ENCODE measurements around the gene AKT3.

The AKT3 gene

DNA sequence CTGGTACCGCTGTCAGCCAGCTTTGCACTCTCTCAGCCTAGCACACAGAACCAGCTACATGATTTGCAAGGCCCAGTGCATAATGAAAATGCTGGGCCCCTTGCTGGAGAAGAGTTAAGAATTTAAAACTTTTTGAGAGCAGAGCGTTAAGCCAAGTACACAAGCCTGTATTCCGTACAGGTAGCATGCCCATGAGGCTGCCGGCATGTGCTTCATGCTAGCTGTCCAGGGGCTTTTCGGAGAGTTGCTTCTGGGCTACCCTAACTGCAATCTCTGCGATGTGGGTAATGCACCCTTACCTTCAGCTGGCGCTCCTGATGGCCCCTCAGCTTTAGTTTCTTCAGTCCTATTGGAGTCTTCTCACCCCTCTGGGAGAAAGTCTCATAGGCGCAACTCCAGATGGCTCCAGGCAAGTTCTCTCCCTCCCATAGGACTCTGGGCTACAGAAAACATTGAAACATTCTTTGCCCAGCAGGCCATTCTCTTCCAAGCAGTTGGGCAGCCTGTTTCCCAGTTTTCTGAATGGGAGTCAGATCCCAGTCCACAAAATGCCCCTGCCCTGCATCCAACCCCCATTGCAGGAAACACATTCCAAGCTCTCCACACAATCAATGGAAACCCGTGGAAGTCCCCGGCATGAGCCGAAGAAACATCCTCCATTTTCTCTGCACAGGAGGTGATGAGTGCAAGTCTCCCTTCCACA is 5.7 kb upstream of the AKT3 start:
- Histone ChIP-seq H3K9me3 (ENCODE audit: severe bottlenecking) (no peaks in the 10 kb centered on the region), H3K27me3 (ENCODE audit: insufficient read depth, poor library complexity, severe bottlenecking) (no peaks in the 10 kb centered on the region), H3K27ac (ENCODE audit: poor library complexity, severe bottlenecking) (no peak overlapping the region), H3K36me3 (ENCODE audit: low read depth) (no peaks in the 10 kb centered on the region), H3K4me3 (ENCODE audit: severe bottlenecking) (no peak overlapping the region), H3K4me1 (ENCODE audit: insufficient read depth, poor library complexity, severe bottlenecking) (peaks cover 9% of the 10 kb centered on the region)
- ATAC-seq (ENCODE audit: low read depth) (no peak), DNase-seq (ENCODE audit: low spot score) (no peak)
- no peak for TF ChIP-seq CTCF (IDR thresholded peaks at IDR 0.05; ENCODE audit: poor library complexity, severe bottlenecking)

DNA sequence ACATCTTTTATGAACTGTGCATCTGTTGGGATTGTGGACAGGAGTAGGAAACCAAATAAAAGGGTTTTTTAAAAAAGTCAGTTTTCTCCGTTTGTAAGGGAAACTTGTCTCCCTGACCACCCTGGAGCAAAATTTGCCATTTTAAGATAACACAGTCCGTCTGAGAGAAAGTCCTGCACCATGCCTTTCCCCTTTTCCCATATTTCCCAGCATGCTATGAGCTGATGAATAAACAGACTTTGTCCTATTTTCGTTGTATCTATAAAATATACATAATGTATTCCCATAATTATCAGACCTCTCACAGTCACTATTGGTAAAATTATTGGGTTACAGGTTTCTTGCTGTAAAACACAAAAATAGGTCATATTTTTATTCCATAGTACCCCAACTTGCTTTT is 1.7 kb upstream of the AKT3 start:
- DNase-seq (ENCODE audit: low spot score) = no peak
- no peak for ATAC-seq (ENCODE audit: low read depth)

GRCh38 chr1:243851257-243851756 is 1.3 kb upstream of the AKT3 start:
- DNase-seq (ENCODE audit: low spot score) = no peak
- H3K4me1 ChIP-seq (ENCODE audit: insufficient read depth, poor library complexity, severe bottlenecking) = peaks cover 18% of the 10 kb centered on the region
- no peak for TF ChIP-seq CTCF (IDR thresholded peaks at IDR 0.05; ENCODE audit: poor library complexity, severe bottlenecking)
- no peaks in the 10 kb centered on the region for H3K36me3 ChIP-seq (ENCODE audit: low read depth)
- H3K9me3 ChIP-seq (ENCODE audit: severe bottlenecking) = no peaks in the 10 kb centered on the region
- no peak for ATAC-seq (ENCODE audit: low read depth)
- H3K27me3 ChIP-seq (ENCODE audit: insufficient read depth, poor library complexity, severe bottlenecking) = no peaks in the 10 kb centered on the region
- peak overlapping the region; percentile 63 for H3K4me3 ChIP-seq (ENCODE audit: severe bottlenecking)
- H3K27ac ChIP-seq (ENCODE audit: poor library complexity, severe bottlenecking) = peak overlapping the region; percentile 78

More for the DNA sequence above, 1.7 kb upstream of the AKT3 start:
- no peak for TF ChIP-seq CTCF (IDR thresholded peaks at IDR 0.05; ENCODE audit: poor library complexity, severe bottlenecking)
- H3K36me3 ChIP-seq (ENCODE audit: low read depth) = no peaks in the 10 kb centered on the region
- no peak overlapping the region for H3K27ac ChIP-seq (ENCODE audit: poor library complexity, severe bottlenecking)
- peak overlapping the region; percentile 63 for H3K4me3 ChIP-seq (ENCODE audit: severe bottlenecking)
- H3K27me3 ChIP-seq (ENCODE audit: insufficient read depth, poor library complexity, severe bottlenecking) = no peaks in the 10 kb centered on the region
- peaks cover 18% of the 10 kb centered on the region for H3K4me1 ChIP-seq (ENCODE audit: insufficient read depth, poor library complexity, severe bottlenecking)
- H3K9me3 ChIP-seq (ENCODE audit: severe bottlenecking) = no peaks in the 10 kb centered on the region

GRCh38 chr1:243850452-243851256 is 611 bp upstream of the AKT3 start:
- Histone ChIP-seq H3K9me3 (ENCODE audit: severe bottlenecking) (no peaks in the 10 kb centered on the region), H3K36me3 (ENCODE audit: low read depth) (no peaks in the 10 kb centered on the region), H3K4me3 (ENCODE audit: severe bottlenecking) (peak overlapping the region; percentile 63), H3K4me1 (ENCODE audit: insufficient read depth, poor library complexity, severe bottlenecking) (peaks cover 18% of the 10 kb centered on the region), H3K27me3 (ENCODE audit: insufficient read depth, poor library complexity, severe bottlenecking) (no peaks in the 10 kb centered on the region), H3K27ac (ENCODE audit: poor library complexity, severe bottlenecking) (peak overlapping the region; percentile 78)
- ATAC-seq (ENCODE audit: low read depth) = peak; percentile 68
- no peak for TF ChIP-seq CTCF (IDR thresholded peaks at IDR 0.05; ENCODE audit: poor library complexity, severe bottlenecking)
- DNase-seq (ENCODE audit: low spot score) = peak; percentile 77
